Lung (tissue), 12 donors: Measurements from ENCODE around the gene TNFSF8. TPM values are rescaled to one million over a fixed set of nuclear protein-coding genes. Genes with fewer than 3 reads are reported as not detected.

Experiments
- ATAC-seq: fragments of 200-7000 bp; cut with Tn5 transposase; one replicate; pipeline ENCODE4 v1.9.1; 2020; ENCODE audit warnings: moderate number of reproducible peaks; ENCODE audit not compliant: insufficient read depth, low FRiP score
- DNase-seq, 3 donors: peaks; one replicate each; pipeline ENCODE4 v3.0.0-alpha.2; 2013 to 2017
- H3K27ac ChIP-seq, 2 donors: one replicate each; pipeline ENCODE4 v1.5.1; 2013; ENCODE audit warnings: mild to moderate bottlenecking in 2 of 2, moderate library complexity in 2 of 2, control low read depth in 1 of 2, inconsistent platforms in 1 of 2, low read depth in 1 of 2, low read length in 1 of 2
- H3K27me3 ChIP-seq, 3 donors: one replicate each; pipeline ENCODE4 v1.5.1; 2013; ENCODE audit warnings: low read length in 2 of 3; ENCODE audit not compliant: control insufficient read depth in 3 of 3, insufficient read depth in 3 of 3
- H3K36me3 ChIP-seq, 4 donors: one replicate each; pipeline ENCODE4 v1.5.1; 2013; ENCODE audit warnings: low read length in 4 of 4, mild to moderate bottlenecking in 1 of 4, moderate library complexity in 1 of 4; ENCODE audit not compliant: control insufficient read depth in 4 of 4, insufficient read depth in 4 of 4
- H3K4me1 ChIP-seq, 5 donors: one replicate each; pipeline ENCODE4 v1.5.1; 2013; ENCODE audit warnings: low read length in 5 of 5, mild to moderate bottlenecking in 2 of 5, moderate library complexity in 1 of 5; ENCODE audit not compliant: control insufficient read depth in 5 of 5, insufficient read depth in 5 of 5
- H3K4me3 ChIP-seq: one replicate; pipeline ENCODE4 v1.5.1; 2013; ENCODE audit warnings: mild to moderate bottlenecking, control low read depth, moderate library complexity
- H3K9ac ChIP-seq, 2 donors: one replicate each; pipeline ENCODE4 v1.5.1; 2013; ENCODE audit warnings: low read length in 2 of 2, control low read depth in 1 of 2; ENCODE audit not compliant: insufficient read depth in 1 of 2
- H3K9me3 ChIP-seq, 4 donors: one replicate each; pipeline ENCODE4 v1.5.1; 2013; ENCODE audit warnings: low read length in 3 of 4, mild to moderate bottlenecking in 1 of 4, moderate library complexity in 1 of 4; ENCODE audit not compliant: control insufficient read depth in 4 of 4, insufficient read depth in 3 of 4
- WGBS, 2 donors: extraction: QIAGEN DNeasy Blood & Tissue Kit; methylation state at CpG; one replicate each; pipeline ENCODE4 v1.1.7; 2013; 5-methylcytosine and 5-hydroxymethylcytosine counted together
- polyA plus RNA-seq, 2 donors: library from polyadenylated mRNA; stranded (reverse); fragments of 200-250 nt; gene quantifications; one replicate each; pipeline ENCODE4 v1.2.1, GENCODE V29; 2013
- total RNA-seq, 2 donors: library from RNA; depleted of rRNA in 1 of 2; stranded (reverse); fragments of >200 nt in 1 of 2; gene quantifications; one replicate each; pipeline ENCODE4 v1.2.1, GENCODE V29; 2014 to 2021
- TF ChIP-seq, protein P1 (sequence below): IDR thresholded peaks from 2 replicates; pipeline ENCODE4 v1.5.1; 2012; ENCODE audit warnings: mild to moderate bottlenecking; ENCODE audit errors: control extremely low read depth, extremely low read depth
- donor health status: control.
- donor health status: control.
- donor health status: Bipolar disorder and iron deficiency.
- donor health status: healthy.
- donor health status: DM: yes; HTN: yes; CAD: no.

The TNFSF8 gene
- total and polyA plus RNA-seq, 4 donors: 0.61 to 8.7 (median 4.8) TPM

DNA sequence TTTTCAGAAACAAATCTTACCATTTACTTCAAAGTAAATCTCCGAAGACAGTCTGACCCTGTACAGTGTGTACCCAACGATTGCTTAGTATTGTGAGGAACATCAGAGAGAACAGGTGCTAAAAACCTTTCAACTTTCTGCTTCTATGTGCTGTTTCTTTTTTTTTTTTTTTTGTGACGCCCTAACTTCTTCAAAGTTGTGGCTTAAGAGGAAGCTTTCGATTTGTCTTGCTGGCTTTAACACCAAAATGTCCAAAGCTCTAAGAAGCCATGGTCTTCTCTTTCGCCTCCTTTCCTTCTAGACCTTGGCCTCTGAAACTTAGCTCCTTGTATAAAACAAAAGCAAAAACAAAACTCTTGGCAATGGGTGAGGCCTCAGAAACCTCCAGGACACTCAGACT is 1.2 kb downstream of the TNFSF8 start:
- no peak for DNase-seq

GRCh38 chr9:114928671-114929070 is 1.7 kb downstream of the TNFSF8 start:
- ATAC-seq: no peak
- 35 to 41% methylated on average over 1 of the region's 1 CpG for WGBS, 2 donors
- Histone ChIP-seq H3K4me3 (no peak overlapping the region), H3K27ac (no peak overlapping the region), H3K9ac (peak overlapping the region in 1 of 2 donors; percentile 5), H3K27me3 (no peaks in the 10 kb centered on the region), H3K4me1 (peaks cover 0 to 20% (median 4%) of the 10 kb centered on the region in 5 donors), H3K36me3 (no peaks in the 10 kb centered on the region), H3K9me3 (no peaks in the 10 kb centered on the region)
- TF ChIP-seq, protein P1, sequence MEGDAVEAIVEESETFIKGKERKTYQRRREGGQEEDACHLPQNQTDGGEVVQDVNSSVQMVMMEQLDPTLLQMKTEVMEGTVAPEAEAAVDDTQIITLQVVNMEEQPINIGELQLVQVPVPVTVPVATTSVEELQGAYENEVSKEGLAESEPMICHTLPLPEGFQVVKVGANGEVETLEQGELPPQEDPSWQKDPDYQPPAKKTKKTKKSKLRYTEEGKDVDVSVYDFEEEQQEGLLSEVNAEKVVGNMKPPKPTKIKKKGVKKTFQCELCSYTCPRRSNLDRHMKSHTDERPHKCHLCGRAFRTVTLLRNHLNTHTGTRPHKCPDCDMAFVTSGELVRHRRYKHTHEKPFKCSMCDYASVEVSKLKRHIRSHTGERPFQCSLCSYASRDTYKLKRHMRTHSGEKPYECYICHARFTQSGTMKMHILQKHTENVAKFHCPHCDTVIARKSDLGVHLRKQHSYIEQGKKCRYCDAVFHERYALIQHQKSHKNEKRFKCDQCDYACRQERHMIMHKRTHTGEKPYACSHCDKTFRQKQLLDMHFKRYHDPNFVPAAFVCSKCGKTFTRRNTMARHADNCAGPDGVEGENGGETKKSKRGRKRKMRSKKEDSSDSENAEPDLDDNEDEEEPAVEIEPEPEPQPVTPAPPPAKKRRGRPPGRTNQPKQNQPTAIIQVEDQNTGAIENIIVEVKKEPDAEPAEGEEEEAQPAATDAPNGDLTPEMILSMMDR: no peak
- DNase-seq: peak in 1 of 3 donors; percentile 57

More for the DNA sequence above, 1.2 kb downstream of the TNFSF8 start:
- ATAC-seq: no peak
- TF ChIP-seq, protein P1: no peak
- Histone ChIP-seq H3K27me3 (no peaks in the 10 kb centered on the region), H3K36me3 (no peaks in the 10 kb centered on the region), H3K27ac (peak overlapping the region in 1 of 2 donors; percentile 47), H3K9ac (peak overlapping the region in 1 of 2 donors; percentile 5), H3K4me3 (no peak overlapping the region), H3K9me3 (no peaks in the 10 kb centered on the region), H3K4me1 (peaks cover 0 to 25% (median 5%) of the 10 kb centered on the region in 5 donors)
- WGBS, 2 donors: 29 to 44% methylated on average over 5 of the region's 5 CpGs

- Histone ChIP-seq H3K27me3 (no peaks in the 10 kb centered on the region), H3K4me1 (peaks cover 0 to 18% (median 4%) of the 10 kb centered on the region in 5 donors), H3K9ac (no peak overlapping the region), H3K9me3 (no peaks in the 10 kb centered on the region), H3K27ac (no peak overlapping the region), H3K4me3 (no peak overlapping the region), H3K36me3 (no peaks in the 10 kb centered on the region)
- TF ChIP-seq, protein P1: no peak
- DNase-seq: no peak
- WGBS, 2 donors: 63 to 75% methylated on average over 3 of the region's 3 CpGs
- no peak for ATAC-seq
Measured at GRCh38 chr9:114928136-114928535, 2.3 kb downstream of the TNFSF8 start.

DNA sequence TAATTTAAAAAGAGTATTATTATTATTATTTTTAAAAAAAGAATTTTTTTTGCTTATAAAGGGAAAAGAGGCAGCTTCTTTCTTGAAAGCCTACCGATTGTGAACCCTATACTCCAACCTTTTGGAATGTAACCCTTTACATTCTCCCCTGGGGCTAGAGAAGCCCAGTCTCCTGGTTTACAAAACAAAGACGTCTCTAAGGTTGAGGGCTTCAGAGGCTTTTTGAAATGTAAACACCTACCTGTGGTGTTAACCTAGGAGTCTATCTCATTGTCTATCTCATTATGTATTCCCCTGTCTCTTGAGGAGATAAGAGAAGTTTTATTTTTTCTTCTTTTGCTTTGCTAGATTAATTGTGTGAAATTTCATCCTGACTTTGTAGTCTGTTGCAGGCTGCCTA is 4.7 kb downstream of the TNFSF8 start:
- ATAC-seq (no peak), DNase-seq (no peak)
- WGBS, 2 donors: 65 to 81% methylated on average over 2 of the region's 2 CpGs
- TF ChIP-seq, protein P1: no peak
- H3K27me3 ChIP-seq: no peaks in the 10 kb centered on the region
- no peaks in the 10 kb centered on the region for H3K36me3 ChIP-seq
- H3K4me1 ChIP-seq: peaks cover 0 to 9% (median 4%) of the 10 kb centered on the region in 5 donors
- no peak overlapping the region for H3K27ac ChIP-seq
- no peak overlapping the region for H3K9ac ChIP-seq
- H3K9me3 ChIP-seq: no peaks in the 10 kb centered on the region
- H3K4me3 ChIP-seq: no peak overlapping the region
